Measurements from ENCODE around the gene OR2A5. TPM values are rescaled to one million over a fixed set of nuclear protein-coding genes. Genes with fewer than 3 reads are reported as not detected.
"Not testable (repeated sequence)": the region's sequence is repeated elsewhere in the genome, so short reads cannot be mapped to it uniquely, and the experiment has no call there.

Gene OR2A5
- total RNA-seq, 1 donor from 2014 or later = not detected

- DNase-seq (ENCODE audit: low read depth in 2 of 2) = no peak
Observed at GRCh38 chr7:144032985-144033709, 15.6 kb upstream of the OR2A5 start.

GRCh38 chr7:144035385-144035784 is 13.4 kb upstream of the OR2A5 start:
- DNase-seq (ENCODE audit: low read depth in 2 of 2) = no peak

GRCh38 chr7:144036302-144036885 is 12.4 kb upstream of the OR2A5 start:
- peak; percentile 3 to 10 for DNase-seq (ENCODE audit: low read depth in 2 of 2)

GRCh38 chr7:144037414-144038035 is 11.2 kb upstream of the OR2A5 start:
- no peak for DNase-seq (ENCODE audit: low read depth in 2 of 2)

- DNase-seq (ENCODE audit: low read depth in 2 of 2) = no peak
Observed at GRCh38 chr7:144038887-144039286, 9.9 kb upstream of the OR2A5 start.

GRCh38 chr7:144049491-144049890 is 743 bp downstream of the OR2A5 start:
- DNase-seq (ENCODE audit: low read depth in 2 of 2) = no peak

- no peak for DNase-seq (ENCODE audit: low read depth in 2 of 2)
Observed at GRCh38 chr7:144050093-144050492, 1.3 kb downstream of the OR2A5 start.

GRCh38 chr7:144050884-144051283 is 2.1 kb downstream of the OR2A5 start:
- not testable (repeated sequence) for DNase-seq (ENCODE audit: low read depth in 2 of 2)

GRCh38 chr7:144057954-144058353 is 9.2 kb downstream of the OR2A5 start:
- DNase-seq (ENCODE audit: low read depth in 2 of 2) = peak in 1 of 2 donors; percentile 1

- no peak for DNase-seq (ENCODE audit: low read depth in 2 of 2)
Observed at GRCh38 chr7:144063710-144064109, 15.0 kb downstream of the OR2A5 start.

GRCh38 chr7:144069511-144069910 is 20.8 kb downstream of the OR2A5 start, which contains the start of gene OR2A25:
Gene OR2A25 (plus strand): TSS chr7:144069811. CDS start chr7:144074220, 4,409 bp downstream.
- DNase-seq (ENCODE audit: low read depth in 2 of 2) = no peak

GRCh38 chr7:144069953-144070352 is 21.2 kb downstream of the OR2A5 start:
- DNase-seq (ENCODE audit: low read depth in 2 of 2) = no peak

- no peak for DNase-seq (ENCODE audit: low read depth in 2 of 2)
Observed at GRCh38 chr7:144074374-144074773, 25.6 kb downstream of the OR2A5 start.

GRCh38 chr7:144085978-144086377 is 37.2 kb downstream of the OR2A5 start, which contains the start of gene OR2A12:
Gene OR2A12 (plus strand): TSS chr7:144086278. CDS start chr7:144095108, 8,830 bp downstream.
- no peak for DNase-seq (ENCODE audit: low read depth in 2 of 2)

- no peak for DNase-seq (ENCODE audit: low read depth in 2 of 2)
Observed at GRCh38 chr7:144086730-144087129, 38.0 kb downstream of the OR2A5 start.

- DNase-seq (ENCODE audit: low read depth in 2 of 2) = no peak
Observed at GRCh38 chr7:144087230-144087629, 38.5 kb downstream of the OR2A5 start.

- DNase-seq (ENCODE audit: low read depth in 2 of 2) = no peak
Observed at GRCh38 chr7:144090667-144091066, 41.9 kb downstream of the OR2A5 start.

GRCh38 chr7:144098776-144099175 is 50.0 kb downstream of the OR2A5 start:
- no peak for DNase-seq (ENCODE audit: low read depth in 2 of 2)

- DNase-seq (ENCODE audit: low read depth in 2 of 2) = no peak
Observed at GRCh38 chr7:144100607-144101006, 51.9 kb downstream of the OR2A5 start.

- DNase-seq (ENCODE audit: low read depth in 2 of 2) = no peak
Observed at GRCh38 chr7:144102041-144102440, 53.3 kb downstream of the OR2A5 start.

GRCh38 chr7:144105211-144105610 is 56.5 kb downstream of the OR2A5 start:
- no peak for DNase-seq (ENCODE audit: low read depth in 2 of 2)
